Colonic mucosa (tissue), 4 donors: ENCODE results near the gene GGN. TPM values are rescaled to one million over a fixed set of nuclear protein-coding genes. Genes with fewer than 3 reads are reported as not detected.

Experiments used
- DNase-seq: peaks from one replicate; pipeline ENCODE4 v3.0.0-alpha.2; 2020
- H3K27ac ChIP-seq: fragments of 200-600 bp; one replicate; pipeline ENCODE4 v1.8.0; 2021
- H3K27me3 ChIP-seq: fragments of 200-600 bp; one replicate; pipeline ENCODE4 v1.8.0; 2021
- H3K36me3 ChIP-seq: fragments of 200-600 bp; one replicate; pipeline ENCODE4 v1.8.0; 2021
- H3K4me1 ChIP-seq: fragments of 200-600 bp; one replicate; pipeline ENCODE4 v1.8.0; 2021; ENCODE audit warnings: mild to moderate bottlenecking
- H3K4me3 ChIP-seq: fragments of 200-600 bp; one replicate; pipeline ENCODE4 v1.8.0; 2021
- H3K9ac ChIP-seq, 2 donors: one replicate each; pipeline ENCODE4 v1.7.0; 2013; ENCODE audit warnings: control low read depth in 2 of 2, low read depth in 2 of 2, low read length in 2 of 2
- H3K9me3 ChIP-seq: fragments of 200-600 bp; one replicate; pipeline ENCODE4 v1.8.0; 2021
- CTCF ChIP-seq: fragments of 200-600 bp; IDR thresholded peaks from one replicate; pipeline ENCODE4 v1.8.0; 2022; ENCODE audit warnings: antibody characterized with exemption, mild to moderate bottlenecking
- intact Hi-C: fragments of 100-400 bp; cut with DNase I; formaldehyde crosslinking; loops from one replicate; pipeline ENCODE4 v1.14.1; 2022
- total RNA-seq, 2 donors: library from RNA; stranded (reverse); fragmentation: NEBNext Ultra II Directional in 1 of 2; extraction: Animal tissue kit (Norgen Biotek cat#: 25700) in 1 of 2; gene quantifications; one replicate each; pipeline ENCODE4 v1.2.1, GENCODE V29; 2021
- donor health status: healthy.
- donor health status: DM: no; HTN: no; CAD: no.
- donor health status: DM: no; HTN: no; CAD: no.

The GGN gene
- total RNA-seq, 2 donors from 2014 or later: 0.37 to 0.45 TPM

- Histone ChIP-seq H3K9me3 (no peaks in the 10 kb centered on the region), H3K27me3 (peaks cover under 1% of the 10 kb centered on the region)
Measured at GRCh38 chr19:38401148-38401547, 13.3 kb upstream of the GGN start.

GRCh38 chr19:38400361-38400760 lies 12.5 kb upstream of the GGN start:
- Histone ChIP-seq H3K9me3 (no peaks in the 10 kb centered on the region), H3K27ac (no peak overlapping the region), H3K4me1 (peaks cover 7% of the 10 kb centered on the region), H3K27me3 (peaks cover 8% of the 10 kb centered on the region), H3K9ac (no peak overlapping the region), H3K4me3 (no peak overlapping the region), H3K36me3 (no peaks in the 10 kb centered on the region)
- DNase-seq: no peak
- no peak for TF ChIP-seq CTCF
- intact Hi-C loops: loop anchor here (10.0 kb wide), 1 partner anchor 214 kb away; the partner anchor contains the start of genes EIF3K and MAP4K1

More at GRCh38 chr19:38401148-38401547, 13.3 kb upstream of the GGN start:
- peaks cover 7% of the 10 kb centered on the region for H3K4me1 ChIP-seq
- no peak for TF ChIP-seq CTCF
- intact Hi-C loops: loop anchor here (10.0 kb wide), 1 partner anchor 214 kb away; the partner anchor contains the start of genes EIF3K and MAP4K1
- H3K27ac ChIP-seq: no peak overlapping the region
- DNase-seq: no peak
- H3K9ac ChIP-seq: no peak overlapping the region
- H3K4me3 ChIP-seq: no peak overlapping the region
- H3K36me3 ChIP-seq: no peaks in the 10 kb centered on the region

GRCh38 chr19:38399537-38399936 lies 11.7 kb upstream of the GGN start:
- H3K27ac ChIP-seq: no peak overlapping the region
- no peaks in the 10 kb centered on the region for H3K9me3 ChIP-seq
- intact Hi-C loops: no loop called here
- no peak overlapping the region for H3K9ac ChIP-seq
- TF ChIP-seq CTCF: no peak
- H3K36me3 ChIP-seq: no peaks in the 10 kb centered on the region
- H3K4me3 ChIP-seq: no peak overlapping the region
- H3K27me3 ChIP-seq: peaks cover 16% of the 10 kb centered on the region
- DNase-seq: no peak
- H3K4me1 ChIP-seq: peaks cover 6% of the 10 kb centered on the region

- Histone ChIP-seq H3K9ac (no peak overlapping the region), H3K4me3 (no peak overlapping the region), H3K27me3 (peaks cover 19% of the 10 kb centered on the region), H3K9me3 (no peaks in the 10 kb centered on the region), H3K4me1 (peaks cover 2% of the 10 kb centered on the region), H3K27ac (no peak overlapping the region), H3K36me3 (no peaks in the 10 kb centered on the region)
- intact Hi-C loops: no loop called here
- TF ChIP-seq CTCF: no peak
- DNase-seq: no peak
Measured at GRCh38 chr19:38399081-38399480, 11.2 kb upstream of the GGN start.

- peak overlapping the region; percentile 12 for H3K4me3 ChIP-seq
- H3K4me1 ChIP-seq: no peaks in the 10 kb centered on the region
- H3K9me3 ChIP-seq: no peaks in the 10 kb centered on the region
- H3K36me3 ChIP-seq: no peaks in the 10 kb centered on the region
- peaks cover 19% of the 10 kb centered on the region for H3K27me3 ChIP-seq
- peak overlapping the region in 1 of 2 donors; percentile 24 for H3K9ac ChIP-seq
- no peak overlapping the region for H3K27ac ChIP-seq
- no peak for DNase-seq
- no peak for TF ChIP-seq CTCF
- intact Hi-C loops: no loop called here
Measured at GRCh38 chr19:38395381-38396114, 7.7 kb upstream of the GGN start.
